Measurements from ENCODE around the gene AGRN. TPM values are rescaled to one million over a fixed set of nuclear protein-coding genes. Genes with fewer than 3 reads are reported as not detected.
"Not testable (repeated sequence)": the region's sequence is repeated elsewhere in the genome, so short reads cannot be mapped to it uniquely, and the experiment has no call there.

AGRN gene
- total RNA-seq, 1 donor from 2014 or later: 135 TPM

GRCh38 chr1:1063261-1063944, 43.5 kb downstream of the AGRN start:
- ATAC-seq: no peak
- Histone ChIP-seq H3K9me3 (no peaks in the 10 kb centered on the region), H3K27ac (no peak overlapping the region), H3K36me3 (no peaks in the 10 kb centered on the region), H3K27me3 (peaks cover 48% of the 10 kb centered on the region), H3K4me1 (peaks cover 23% of the 10 kb centered on the region), H3K4me3 (no peak overlapping the region)
- TF ChIP-seq CTCF (IDR thresholded peaks at IDR 0.05): no peak
- intact Hi-C loops (cut with DNase I): loop anchor here (10.0 kb wide), 1 partner anchor 79 kb away; the partner anchor contains the start of gene PERM1
- no peak for DNase-seq

GRCh38 chr1:1063945-1064831, 44.3 kb downstream of the AGRN start:
- intact Hi-C loops (cut with DNase I): loop anchor here (10.0 kb wide), 1 partner anchor 79 kb away; the partner anchor contains the start of gene PERM1
- H3K27me3 ChIP-seq: peaks cover 41% of the 10 kb centered on the region
- H3K9me3 ChIP-seq: no peaks in the 10 kb centered on the region
- peaks cover 16% of the 10 kb centered on the region for H3K4me1 ChIP-seq
- H3K4me3 ChIP-seq: no peak overlapping the region
- H3K36me3 ChIP-seq: no peaks in the 10 kb centered on the region
- ATAC-seq (peak; percentile 66), DNase-seq (peak; percentile 84)
- TF ChIP-seq CTCF (IDR thresholded peaks at IDR 0.05): peak; percentile 93
- no peak overlapping the region for H3K27ac ChIP-seq

- Histone ChIP-seq H3K4me3 (no peak overlapping the region), H3K36me3 (no peaks in the 10 kb centered on the region), H3K9me3 (no peaks in the 10 kb centered on the region), H3K4me1 (peaks cover 13% of the 10 kb centered on the region), H3K27me3 (peaks cover 41% of the 10 kb centered on the region), H3K27ac (no peak overlapping the region)
- no peak for TF ChIP-seq CTCF (IDR thresholded peaks at IDR 0.05)
- intact Hi-C loops (cut with DNase I): loop anchor here (10.0 kb wide), 1 partner anchor 81 kb away; the partner anchor contains the start of gene PERM1
- no peak for ATAC-seq
- no peak for DNase-seq
Observed at GRCh38 chr1:1065265-1065939, 45.5 kb downstream of the AGRN start.

GRCh38 chr1:1065940-1066304, 46.0 kb downstream of the AGRN start:
- not testable (repeated sequence) for H3K9me3 ChIP-seq, H3K36me3 ChIP-seq, H3K4me3 ChIP-seq, H3K27ac ChIP-seq, DNase-seq, ATAC-seq
- peaks cover 38% of the 10 kb centered on the region for H3K27me3 ChIP-seq
- peaks cover 13% of the 10 kb centered on the region for H3K4me1 ChIP-seq
- intact Hi-C loops (cut with DNase I): loop anchor here (10.0 kb wide), 1 partner anchor 81 kb away; the partner anchor contains the start of gene PERM1

- ATAC-seq (no peak), DNase-seq (no peak)
- intact Hi-C loops (cut with DNase I): loop anchor here (10.0 kb wide), 1 partner anchor 82 kb away; the partner anchor contains the start of gene PERM1
- TF ChIP-seq CTCF (IDR thresholded peaks at IDR 0.05): no peak
- Histone ChIP-seq H3K4me3 (no peak overlapping the region), H3K36me3 (no peaks in the 10 kb centered on the region), H3K4me1 (peaks cover 13% of the 10 kb centered on the region), H3K27ac (no peak overlapping the region), H3K27me3 (peaks cover 36% of the 10 kb centered on the region), H3K9me3 (no peaks in the 10 kb centered on the region)
Observed at GRCh38 chr1:1066403-1067283, 46.7 kb downstream of the AGRN start.

Measured in upper lobe of right lung (tissue), 1 donor.